ENCODE results near the gene DMD. TPM values are rescaled to one million over a fixed set of nuclear protein-coding genes. Genes with fewer than 3 reads are reported as not detected.

Gene DMD
- total and polyA plus RNA-seq, 2 of the 8 experiments (the other 6 are each of a cell fraction or from before 2014, with no cell fraction given), result 4.8 to 7.4 TPM

DNA sequence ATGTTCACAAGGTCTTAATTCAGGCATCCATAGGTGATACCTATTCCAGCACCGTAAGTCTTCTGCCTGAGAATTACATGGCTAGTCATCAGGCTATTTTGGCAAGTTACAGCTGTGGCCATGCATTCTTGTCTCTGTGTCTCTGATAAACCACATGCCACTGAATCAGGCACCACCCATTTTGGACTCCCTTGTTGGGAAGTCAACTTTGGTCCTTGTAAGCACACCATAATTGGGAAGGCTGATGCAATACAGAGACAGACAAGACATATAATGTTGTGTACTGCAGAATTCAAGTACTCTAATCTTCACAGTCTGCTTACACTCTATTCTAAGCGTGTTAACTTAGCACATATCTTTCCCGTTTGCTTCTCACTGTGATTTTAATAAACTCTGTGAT, 1655.8 kb downstream of the DMD start:
- POLR2A ChIA-PET (ENCODE audit: partially characterized antibody), result no interaction called here
- no peaks in the 10 kb centered on the region for H3K36me3 ChIP-seq (ENCODE audit: control insufficient read depth in 2 of 4, insufficient read depth in 4 of 4, low read length in 3 of 4)
- CTCF ChIA-PET (ENCODE audit: partially characterized antibody), result no interaction called here
- no peak overlapping the region for H2AK5ac ChIP-seq (ENCODE audit: low read depth, low read length)
- no peaks in the 10 kb centered on the region for H4K20me1 ChIP-seq (replicated peaks in 1 of 2; ENCODE audit: control insufficient read depth in 1 of 2, insufficient read depth in 2 of 2, low read length in 2 of 2)
- H2BK12ac ChIP-seq (ENCODE audit: low read depth, low read length), result no peak overlapping the region
- H3K14ac ChIP-seq (ENCODE audit: insufficient read length), result no peak overlapping the region
- no peak overlapping the region for H4K91ac ChIP-seq (replicated peaks; ENCODE audit: insufficient read length, low read length)
- no peaks in the 10 kb centered on the region for H3K79me1 ChIP-seq (ENCODE audit: low read depth, low read length)
- DNase-seq (ENCODE audit: low read depth in 1 of 2, low spot score in 2 of 2), result no peak
- no peak overlapping the region for H3K4me3 ChIP-seq (ENCODE audit: extremely low read depth in 1 of 4, insufficient read depth in 2 of 4, low read depth in 3 of 4, low read length in 4 of 4)
- H2BK20ac ChIP-seq (ENCODE audit: low read length), result no peak overlapping the region
- H3K56ac ChIP-seq (replicated peaks; ENCODE audit: insufficient read length, low read depth, low read length), result no peak overlapping the region
- WGBS, 2 experiments (ENCODE audit: extremely low coverage in 1 of 2, insufficient coverage in 1 of 2, insufficient read length in 1 of 2, insufficient replicate concordance in 2 of 2, low coverage in 1 of 2, low lambda C conversion rate in 2 of 2, missing lambda C conversion rate in 1 of 2), result 82% methylated on average over 3 of the region's 3 CpGs; no CpG with 5 or more reads in 1 of the 2 experiments
- FAIRE-seq, result no peak
- no peak overlapping the region for H4K5ac ChIP-seq (ENCODE audit: insufficient read length, low read depth, low read length)
- H3K18ac ChIP-seq (ENCODE audit: extremely low read depth, low read length), result no peak overlapping the region
- no peaks in the 10 kb centered on the region for H3K79me2 ChIP-seq (ENCODE audit: control insufficient read depth in 1 of 2, insufficient read depth in 2 of 2, low read length in 2 of 2)
- H3K4me2 ChIP-seq (ENCODE audit: insufficient read depth in 1 of 2, low read depth in 2 of 2, low read length in 2 of 2), result no peak overlapping the region
- H3K27me3 ChIP-seq (replicated peaks in 1 of 4; ENCODE audit: control insufficient read depth in 3 of 4, extremely low read depth in 1 of 4, insufficient read depth in 3 of 4, low read length in 3 of 4), result no peaks in the 10 kb centered on the region
- H3K4ac ChIP-seq (replicated peaks; ENCODE audit: insufficient read length, low read depth, low read length), result no peak overlapping the region
- H3K23ac ChIP-seq (ENCODE audit: insufficient read length), result no peak overlapping the region
- H2AFZ ChIP-seq (ENCODE audit: low read length), result no peak overlapping the region
- H2BK120ac ChIP-seq (replicated peaks; ENCODE audit: low read depth, low read length), result no peak overlapping the region
- H2BK5ac ChIP-seq (ENCODE audit: low read depth, low read length), result no peak overlapping the region
- no peaks in the 10 kb centered on the region for H3K9me3 ChIP-seq (ENCODE audit: insufficient read depth in 2 of 2, low read depth in 1 of 2, low read length in 1 of 2)
- H3K4me1 ChIP-seq (replicated peaks in 1 of 4; ENCODE audit: control insufficient read depth in 3 of 4, insufficient read depth in 4 of 4, low read length in 3 of 4), result no peaks in the 10 kb centered on the region
- H3K27ac ChIP-seq (ENCODE audit: low read depth, low read length), result no peak overlapping the region
- H2BK15ac ChIP-seq (ENCODE audit: low read length), result no peak overlapping the region
- H4K8ac ChIP-seq (ENCODE audit: extremely low read depth, insufficient read depth, low read length), result no peak overlapping the region
- H3K23me2 ChIP-seq (ENCODE audit: low read depth, low read length), result no peaks in the 10 kb centered on the region
- H3K9ac ChIP-seq (replicated peaks in 1 of 4; ENCODE audit: extremely low read depth in 1 of 4, low read depth in 3 of 4, low read length in 3 of 4), result no peak overlapping the region
- no peak for TF ChIP-seq ASH2L (IDR thresholded peaks at IDR 0.05; ENCODE audit: low read length)
- TF ChIP-seq GABPA (IDR thresholded peaks at IDR 0.05; ENCODE audit: borderline replicate concordance, insufficient read depth, low read length), result no peak
- TF ChIP-seq TEAD4 (IDR thresholded peaks at IDR 0.05; ENCODE audit: low read depth, low read length), result no peak
- TF ChIP-seq BACH1 (IDR thresholded peaks at IDR 0.05; ENCODE audit: low read length), result no peak
- no peak for TF ChIP-seq KDM5A (IDR thresholded peaks at IDR 0.05; ENCODE audit: low read length)
- TF ChIP-seq EZH2 (IDR thresholded peaks at IDR 0.05; ENCODE audit: low read depth, low read length, severe bottlenecking), result no peak
- no peak for TF ChIP-seq CTBP2 (IDR thresholded peaks at IDR 0.05; ENCODE audit: borderline replicate concordance, insufficient read depth, insufficient read length, low read length)
- TF ChIP-seq CBX8 (IDR thresholded peaks at IDR 0.05; ENCODE audit: borderline replicate concordance, low read depth, low read length), result no peak
- TF ChIP-seq E2F6 (IDR thresholded peaks at IDR 0.05), result no peak
- TF ChIP-seq RAD21 (IDR thresholded peaks at IDR 0.05 in 1 of 2, conservative IDR thresholded peaks at IDR 0.05 in 1 of 2; ENCODE audit: low read depth in 2 of 2, low read length in 2 of 2), result no peak
- TF ChIP-seq TAF7 (optimal IDR thresholded peaks at IDR 0.05; ENCODE audit: borderline replicate concordance, low read depth, low read length), result no peak
- no peak for TF ChIP-seq HDAC2 (IDR thresholded peaks at IDR 0.05; ENCODE audit: borderline replicate concordance in 1 of 2, low read depth in 2 of 2, low read length in 2 of 2)
- no peak for TF ChIP-seq SP1 (IDR thresholded peaks at IDR 0.05; ENCODE audit: low read depth, low read length)
- TF ChIP-seq ZNF274 (IDR thresholded peaks at IDR 0.05; ENCODE audit: borderline replicate concordance, extremely low read depth, low read length), result no peak

Measured in H1 (cell line).